CD4-positive, alpha-beta T cell treated with Interleukin-15 for 1 hour (primary cell): ENCODE results near the gene RNF113B.

Source experiments
- DNase-seq: peaks from one replicate; pipeline ENCODE4 v3.0.0-alpha.2; 2020

The RNF113B gene

DNA sequence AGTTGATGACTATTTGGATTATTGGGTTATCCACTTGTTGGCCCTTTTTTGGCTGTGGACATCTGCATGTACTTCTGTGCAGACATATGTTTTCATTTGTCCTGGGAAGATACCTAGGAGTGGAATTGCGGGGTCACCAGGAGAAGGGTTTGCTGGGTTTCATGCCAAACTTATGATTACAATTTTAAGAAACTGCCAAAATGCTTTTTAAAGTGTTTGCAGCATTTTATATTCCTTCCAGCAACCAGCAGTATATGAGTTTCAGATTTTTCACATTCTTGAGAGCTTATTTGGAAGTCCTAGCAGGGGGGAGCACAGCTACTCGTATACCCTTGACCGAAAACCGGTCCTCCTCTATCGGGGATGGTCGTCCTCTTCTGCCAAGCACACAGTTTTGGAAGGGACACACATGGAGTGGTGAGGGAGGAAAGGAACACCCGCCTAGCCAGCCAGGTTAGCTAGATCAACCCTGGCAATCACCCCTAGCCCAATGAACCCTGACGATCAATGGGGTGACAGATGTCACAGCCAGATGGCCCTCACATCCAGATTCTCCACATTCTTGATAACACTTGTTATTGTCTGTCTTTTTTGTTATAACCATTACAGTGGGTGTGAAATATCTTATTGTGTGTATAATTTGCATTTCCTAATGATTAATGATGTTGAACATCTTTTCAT is 26.7 kb upstream of the RNF113B start:
- DNase-seq: no peak

DNA sequence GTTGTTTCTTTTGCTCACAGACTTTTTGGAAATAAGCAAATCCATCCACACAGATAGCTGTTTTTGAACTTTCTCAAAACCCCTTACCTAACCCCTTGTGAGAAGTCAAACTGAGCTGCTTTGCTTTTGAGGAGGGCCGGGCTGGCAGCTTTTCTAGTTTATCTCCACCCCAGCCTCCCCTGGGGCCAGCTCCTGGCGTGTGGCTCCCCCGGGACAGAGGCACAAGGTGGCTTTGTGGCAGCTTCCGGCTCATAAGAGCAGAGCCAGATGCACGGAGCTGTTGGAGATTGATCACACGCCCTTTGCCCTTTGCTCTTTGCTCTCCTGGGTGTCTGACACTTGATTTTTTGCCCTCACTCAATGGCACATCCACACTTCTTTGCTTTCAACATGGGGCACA is 24.9 kb upstream of the RNF113B start:
- no peak for DNase-seq

DNA sequence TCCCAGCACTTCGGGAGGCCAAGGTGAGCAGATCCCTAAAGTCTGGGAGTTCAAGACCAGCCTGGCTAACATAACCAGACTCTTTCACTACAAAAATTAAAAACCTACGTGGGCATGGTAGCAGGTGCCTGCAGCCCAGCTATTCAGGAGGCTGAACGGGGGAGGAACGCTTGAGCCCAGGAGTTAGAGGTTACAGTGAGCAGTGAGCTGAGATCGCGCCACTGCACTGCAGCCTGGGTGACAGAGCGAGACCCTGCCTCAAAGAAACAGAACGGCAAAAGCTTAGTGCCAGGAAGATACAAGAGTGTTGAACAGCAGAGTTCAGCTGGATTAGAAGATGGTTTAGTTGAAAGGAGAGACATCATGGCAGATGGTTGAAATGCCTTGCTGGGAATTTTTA is 24.1 kb upstream of the RNF113B start:
- DNase-seq: no peak

DNA sequence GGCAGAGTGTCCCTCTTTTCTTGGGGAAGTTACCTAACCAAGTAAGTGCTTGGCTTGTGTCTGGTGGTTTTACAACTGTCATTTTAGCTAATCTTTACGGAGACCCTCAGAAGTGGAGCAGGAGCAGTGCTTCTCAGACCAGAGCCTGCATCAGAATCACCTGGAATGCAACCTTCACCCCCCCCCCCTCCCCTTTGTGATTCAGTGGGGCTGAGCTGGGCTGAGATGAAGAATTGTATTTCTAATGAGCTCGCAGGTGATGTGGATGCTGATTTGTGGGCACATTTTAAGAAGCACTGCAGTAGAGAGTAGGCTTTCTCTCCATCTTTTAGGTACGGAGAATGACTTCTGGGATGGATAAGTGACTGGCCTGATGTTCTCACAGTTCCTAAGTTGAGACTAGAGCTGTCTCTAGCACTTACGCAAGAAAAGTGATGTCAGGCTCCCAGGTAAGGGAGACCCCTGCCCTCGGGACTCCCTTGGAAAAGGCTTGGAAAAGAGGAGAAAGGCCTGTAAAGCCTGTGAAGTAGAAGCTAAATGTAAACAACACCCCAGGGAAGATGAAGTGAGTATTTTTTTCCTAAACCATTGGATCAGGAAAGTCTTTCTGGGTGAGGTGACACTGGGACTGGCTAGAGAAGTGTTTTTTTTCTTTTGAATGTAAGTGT is 23.3 kb upstream of the RNF113B start:
- no peak for DNase-seq

DNA sequence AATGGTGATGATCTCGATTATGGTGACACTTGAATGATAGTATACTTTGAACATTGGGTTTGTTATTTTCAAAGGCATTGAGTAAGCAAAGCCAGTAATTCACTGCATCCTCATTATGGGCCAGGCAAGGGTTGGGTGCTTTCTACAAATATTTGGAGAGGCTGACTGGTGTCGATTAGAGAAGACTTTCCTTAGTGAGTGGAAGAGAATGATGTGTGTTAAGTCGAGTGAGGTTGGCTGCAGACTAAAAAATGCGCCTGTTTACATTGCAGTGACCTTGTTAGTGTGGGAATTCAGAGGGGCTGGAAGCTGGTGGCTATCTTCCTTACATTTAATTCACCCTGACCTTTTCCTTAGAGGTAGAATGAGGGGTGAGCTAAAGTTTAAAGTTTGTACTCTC is 22.4 kb upstream of the RNF113B start:
- no peak for DNase-seq

DNA sequence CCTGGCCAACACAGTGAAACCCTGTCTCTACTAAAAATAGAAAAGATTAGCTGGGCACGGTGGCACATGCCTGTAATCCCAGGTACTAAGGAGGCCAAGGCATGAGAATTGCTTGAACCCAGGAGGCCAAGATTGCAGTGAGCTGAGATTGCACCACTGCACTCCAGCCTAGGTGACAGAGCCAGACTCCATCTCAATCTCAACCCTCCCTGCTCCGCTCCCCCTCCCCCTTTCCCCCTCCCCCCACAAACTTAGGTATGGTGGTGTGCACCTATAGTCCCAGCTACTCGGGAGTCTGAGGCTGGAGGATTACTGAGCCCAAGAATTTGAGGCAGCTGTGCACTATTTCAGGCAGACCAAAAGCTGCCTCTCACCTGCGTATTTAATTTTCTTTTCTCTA is 21.6 kb upstream of the RNF113B start:
- no peak for DNase-seq

DNA sequence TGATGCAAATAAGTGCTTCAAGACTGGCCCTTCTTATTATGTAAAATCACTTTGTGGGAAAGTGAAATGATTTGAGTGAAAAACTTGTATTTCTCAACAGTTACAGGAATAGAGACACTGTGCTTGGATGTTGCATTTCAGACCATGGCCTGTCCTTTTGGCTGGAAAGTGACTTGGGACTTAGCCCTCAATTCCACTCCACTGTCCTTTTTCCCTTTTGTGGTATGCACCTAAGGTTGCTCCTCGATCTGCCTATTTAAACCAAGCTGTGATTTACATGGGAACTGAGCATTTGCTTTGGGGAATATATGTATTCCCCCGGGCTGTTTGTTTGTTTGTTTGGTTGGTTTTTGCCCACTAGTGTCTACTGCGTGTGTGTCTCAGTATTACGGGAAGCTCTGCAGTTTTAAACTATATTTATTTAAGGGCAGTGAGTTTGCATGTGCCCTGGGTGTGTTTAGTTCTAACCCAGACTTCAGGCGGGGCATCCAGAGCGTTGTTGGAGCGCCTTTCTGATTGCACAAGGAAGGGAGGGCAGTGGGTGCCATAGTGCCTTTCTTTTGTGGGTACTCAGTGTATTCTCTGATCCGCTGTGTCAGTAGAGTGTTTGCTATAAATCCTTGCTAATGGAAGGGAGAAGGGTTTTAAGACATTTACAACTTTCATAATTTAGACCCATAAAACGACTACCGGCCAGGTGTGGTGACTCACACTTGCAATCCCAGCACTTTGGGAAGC is 18.2 kb upstream of the RNF113B start:
- no peak for DNase-seq

DNA sequence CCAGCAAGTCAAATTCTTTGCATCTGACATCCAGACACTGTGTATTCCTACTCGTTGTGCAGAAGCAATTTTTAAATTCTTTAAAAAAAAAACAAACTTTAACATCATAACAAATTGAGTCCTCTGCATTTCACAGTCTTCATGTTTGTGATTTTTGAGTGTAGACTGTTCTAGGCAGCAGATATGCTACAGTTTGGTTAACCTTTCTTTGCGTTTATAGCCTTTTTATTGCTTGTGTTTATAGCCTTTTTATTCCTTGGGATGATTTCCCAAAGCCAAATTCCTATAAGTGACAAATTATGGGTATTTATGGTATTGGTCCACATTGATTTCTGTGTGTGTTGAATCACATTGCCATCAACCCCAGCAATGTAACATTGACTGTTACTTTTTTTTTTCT is 14.9 kb upstream of the RNF113B start:
- no peak for DNase-seq

DNA sequence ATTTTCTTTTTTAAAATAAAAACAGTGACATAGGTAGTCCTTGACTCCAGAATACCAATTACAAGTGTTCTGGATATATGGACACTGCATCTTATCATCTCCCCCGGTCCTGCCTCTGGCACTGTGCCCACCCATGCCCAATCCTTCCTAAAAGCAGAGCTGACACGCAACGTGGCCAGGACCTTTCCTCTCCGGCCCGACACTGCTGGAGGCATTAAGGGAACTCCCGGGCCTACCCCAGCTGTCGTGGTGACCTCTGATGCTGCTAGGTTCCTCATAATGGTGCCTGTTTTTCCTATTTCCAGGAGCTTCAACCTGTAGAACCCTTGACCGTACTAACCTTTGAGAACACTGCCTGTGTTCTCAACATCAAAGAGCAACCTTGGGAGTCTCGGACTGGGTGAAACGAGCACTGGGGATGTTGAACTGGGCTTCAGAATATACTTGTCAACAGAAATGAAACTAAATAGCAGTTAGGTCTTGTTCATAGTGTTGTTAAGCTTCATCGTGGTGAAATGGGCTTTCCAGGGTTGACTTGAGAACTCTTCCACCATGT is 13.9 kb upstream of the RNF113B start:
- no peak for DNase-seq

DNA sequence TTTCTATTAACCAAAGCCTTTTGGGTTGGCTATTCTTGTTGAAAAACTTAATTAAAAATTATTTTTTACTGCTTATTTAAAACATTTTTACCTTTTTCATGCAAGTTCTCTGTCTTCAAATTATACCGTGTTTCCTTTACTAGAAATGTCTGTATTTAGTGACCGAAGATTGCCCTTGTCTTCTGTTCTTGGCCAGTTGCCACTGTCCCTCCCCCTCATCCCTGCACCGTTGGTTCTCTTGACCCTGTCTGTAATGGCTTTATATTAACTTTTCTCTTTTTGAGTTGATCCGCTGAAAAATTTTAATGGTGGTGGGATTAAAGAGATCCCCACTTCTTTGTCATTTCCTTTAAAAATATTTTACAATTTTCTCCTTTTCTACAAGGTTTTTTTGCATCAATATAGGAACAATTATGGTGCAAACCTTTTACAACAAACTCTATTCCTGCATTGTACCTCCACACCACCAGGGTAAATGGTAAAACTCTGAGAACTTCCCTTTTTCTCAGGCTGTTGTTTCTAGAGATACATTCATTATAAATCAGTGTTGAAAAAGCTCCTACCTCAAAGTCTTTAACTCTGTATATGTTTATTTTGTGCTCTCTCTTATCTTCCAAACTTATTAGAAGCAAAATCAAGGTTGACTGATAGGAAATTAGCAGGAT is 12.9 kb upstream of the RNF113B start:
- DNase-seq: no peak

DNA sequence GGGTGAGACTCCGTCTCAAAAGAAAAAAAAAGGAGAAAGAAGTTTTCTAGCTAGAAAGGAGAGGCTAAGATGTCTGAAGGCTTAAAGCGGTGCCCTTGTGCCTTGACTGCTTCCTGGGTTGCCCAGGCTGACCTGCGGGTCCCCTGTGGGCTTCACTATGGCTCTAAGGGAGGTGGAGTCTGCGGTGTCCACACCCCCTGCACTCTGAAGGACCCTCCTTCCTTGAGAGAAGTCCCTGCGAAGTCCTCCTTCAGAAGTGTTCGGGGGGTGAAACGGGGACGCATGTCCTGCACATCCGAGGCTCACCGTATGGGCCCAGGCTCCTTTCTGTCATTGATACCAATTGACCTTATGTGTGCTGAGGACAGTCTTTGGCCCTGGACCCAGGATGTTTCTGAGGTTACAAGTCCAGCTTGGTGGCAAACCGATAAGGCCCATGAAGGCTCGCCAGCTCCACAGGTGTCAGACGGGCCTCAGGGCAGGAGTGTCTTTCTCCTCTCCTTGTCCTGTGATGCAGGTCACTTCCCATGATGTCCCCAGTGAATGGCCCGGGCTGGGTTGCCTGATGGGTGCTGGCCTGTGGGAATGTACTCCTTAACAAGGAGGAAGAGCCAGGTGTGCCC is 11.6 kb upstream of the RNF113B start:
- no peak for DNase-seq

DNA sequence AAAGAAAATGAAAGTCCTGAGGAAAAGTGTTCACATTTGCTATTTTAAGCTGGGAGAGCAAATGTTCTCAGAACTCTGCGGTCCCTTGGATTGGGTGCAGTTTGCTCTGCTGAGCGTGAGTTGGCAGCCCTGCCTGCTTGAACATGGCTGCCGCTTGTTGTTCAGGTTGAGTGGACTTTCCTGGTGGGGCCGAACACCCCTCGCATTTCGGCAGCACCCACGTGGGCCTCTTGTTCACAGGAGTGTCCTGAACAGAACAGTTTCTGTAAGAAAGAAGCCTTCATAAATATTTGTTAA is 10.8 kb upstream of the RNF113B start:
- no peak for DNase-seq

DNA sequence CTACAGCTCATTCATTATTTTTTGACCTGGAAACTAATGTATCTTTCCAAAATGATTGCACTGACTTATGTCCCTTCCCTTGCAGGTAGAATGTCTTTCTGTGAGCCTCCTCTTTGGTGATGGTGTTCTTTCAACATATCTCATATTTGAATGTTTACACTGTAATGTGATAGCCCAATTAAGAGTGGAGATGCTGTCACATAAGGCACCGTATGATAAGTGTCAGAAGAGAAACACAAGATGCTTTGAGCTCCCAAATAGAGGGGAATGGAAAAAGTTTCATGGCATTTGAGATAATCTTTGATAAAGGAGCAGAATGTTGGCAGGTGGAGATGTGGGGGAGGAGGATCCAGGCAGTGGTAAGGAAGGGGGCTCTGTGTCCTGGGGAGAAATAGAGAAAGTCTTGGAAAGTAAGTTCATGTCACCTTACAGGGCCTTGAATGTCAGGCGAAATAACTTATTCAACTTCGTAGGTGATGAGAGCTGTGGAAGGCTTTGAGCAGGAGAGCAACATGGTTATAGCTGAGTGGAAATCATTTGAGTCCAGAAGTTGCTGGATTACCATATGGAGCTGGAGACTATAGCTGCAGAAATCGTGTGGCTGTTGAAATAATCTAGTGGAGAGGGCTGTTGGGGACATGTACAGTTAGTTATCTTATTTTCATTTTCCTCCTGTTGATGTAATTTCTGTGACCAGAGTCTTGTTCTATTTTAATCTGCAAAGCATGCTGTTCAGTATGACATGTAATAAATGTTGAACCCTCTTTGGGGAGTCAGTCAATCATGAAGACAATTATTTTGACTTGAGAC is 10.3 kb upstream of the RNF113B start:
- no peak for DNase-seq

DNA sequence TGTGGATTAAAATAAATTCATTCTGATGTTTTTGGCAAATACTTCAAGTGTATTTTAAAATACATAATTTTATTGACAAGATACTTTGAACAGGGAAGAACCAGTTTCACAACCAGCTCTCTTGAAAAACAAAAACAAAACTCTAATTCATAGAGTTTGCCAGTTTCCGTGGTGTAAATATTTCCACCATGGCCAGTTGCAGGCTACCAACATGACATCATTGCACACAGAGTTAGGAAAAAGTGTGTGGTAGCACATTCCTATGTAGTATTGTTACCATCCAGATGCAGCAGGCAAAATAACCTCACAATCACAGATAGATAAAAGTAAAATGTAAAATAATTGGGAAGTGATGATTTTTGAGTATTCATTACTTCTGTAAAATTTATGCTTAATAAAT is 7.7 kb upstream of the RNF113B start:
- no peak for DNase-seq

DNA sequence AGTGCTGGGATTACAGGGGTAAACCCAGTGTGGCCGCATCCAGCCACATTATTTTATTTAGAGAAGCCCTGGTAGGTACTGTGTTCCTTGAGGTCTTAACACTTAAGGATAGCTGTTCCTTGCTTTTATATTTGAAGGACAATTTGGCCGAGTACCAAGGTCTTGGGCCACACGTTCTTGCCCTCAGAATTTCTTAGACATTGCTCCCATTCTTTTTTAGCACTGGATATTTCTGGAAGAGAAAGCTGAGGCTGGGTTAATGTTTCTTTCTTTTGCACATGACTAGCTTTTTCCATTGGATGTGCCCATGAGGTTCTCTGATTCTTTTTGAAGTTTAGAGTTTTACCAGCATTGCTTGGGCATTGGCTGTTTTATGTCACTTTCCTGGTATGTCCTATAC is 5.5 kb upstream of the RNF113B start:
- DNase-seq: no peak

DNA sequence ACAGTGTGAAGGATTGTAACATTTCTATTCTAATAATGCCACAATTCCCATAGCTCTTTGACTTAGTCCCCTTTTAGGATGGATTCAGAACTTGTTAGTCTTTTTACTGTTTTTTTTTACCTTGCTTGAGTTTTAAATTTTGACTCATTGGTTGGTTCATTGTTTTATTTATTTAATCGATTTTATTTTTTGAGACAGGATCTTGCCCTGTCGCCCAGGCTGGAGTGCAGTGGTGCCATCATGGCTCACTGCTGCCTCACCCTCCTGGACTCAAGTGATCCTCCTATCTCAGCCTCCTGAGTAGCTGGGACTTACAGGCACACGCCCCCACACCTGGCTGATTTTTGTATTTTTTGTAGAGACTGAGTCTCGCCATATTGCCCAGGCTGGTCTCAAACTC is 5.1 kb upstream of the RNF113B start:
- no peak for DNase-seq

DNA sequence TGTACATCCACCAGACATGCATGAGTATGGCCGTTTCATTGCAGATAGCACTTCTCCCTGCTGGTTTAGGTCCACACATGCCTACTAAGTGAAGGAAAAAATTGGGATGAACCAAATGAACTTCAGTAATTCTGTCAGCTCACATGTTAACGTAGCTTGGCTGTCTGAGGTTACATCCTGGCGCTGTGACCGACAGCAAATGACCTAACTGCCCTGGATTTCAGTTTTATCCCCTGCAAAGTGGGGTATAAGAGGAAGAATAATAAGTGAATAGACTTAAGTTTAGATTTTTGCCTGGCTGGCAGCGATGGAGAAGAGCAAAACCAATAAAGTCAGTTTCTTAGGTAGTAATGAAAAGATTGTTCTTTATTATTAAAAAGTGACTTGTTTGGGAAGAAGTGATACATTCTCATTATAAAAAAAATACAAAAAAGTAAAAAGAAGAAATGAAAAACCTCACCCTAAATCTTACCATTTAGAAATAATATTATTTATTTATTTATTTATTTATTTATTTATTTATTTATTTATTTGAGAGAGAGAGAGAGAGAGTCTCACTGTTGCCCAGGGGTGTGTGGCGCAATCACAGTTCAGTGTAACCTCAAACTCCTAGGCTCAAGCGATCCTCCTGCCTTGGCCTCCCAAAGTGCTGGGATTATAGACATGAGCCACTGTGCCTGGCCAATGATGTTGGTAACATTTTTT is 4.2 kb upstream of the RNF113B start:
- no peak for DNase-seq

DNA sequence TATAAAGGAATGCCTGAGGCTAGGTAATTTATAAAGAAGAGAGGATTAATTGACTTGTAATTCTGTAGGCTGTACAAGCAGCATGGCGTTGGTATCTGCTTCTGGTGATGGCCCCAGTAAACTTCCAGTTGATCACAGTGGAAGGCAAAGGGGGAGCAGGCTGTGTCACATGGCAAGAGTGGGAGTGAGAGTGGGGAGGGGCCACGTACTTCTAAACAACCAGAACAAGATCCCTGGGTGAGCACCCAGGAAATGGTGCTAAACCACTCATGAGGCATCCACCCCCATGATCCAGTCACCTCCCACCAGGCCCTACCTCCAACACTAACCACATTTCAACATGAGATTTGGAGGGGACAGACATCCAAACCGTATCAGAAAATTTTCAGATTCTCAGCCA is 3.0 kb upstream of the RNF113B start:
- no peak for DNase-seq

DNA sequence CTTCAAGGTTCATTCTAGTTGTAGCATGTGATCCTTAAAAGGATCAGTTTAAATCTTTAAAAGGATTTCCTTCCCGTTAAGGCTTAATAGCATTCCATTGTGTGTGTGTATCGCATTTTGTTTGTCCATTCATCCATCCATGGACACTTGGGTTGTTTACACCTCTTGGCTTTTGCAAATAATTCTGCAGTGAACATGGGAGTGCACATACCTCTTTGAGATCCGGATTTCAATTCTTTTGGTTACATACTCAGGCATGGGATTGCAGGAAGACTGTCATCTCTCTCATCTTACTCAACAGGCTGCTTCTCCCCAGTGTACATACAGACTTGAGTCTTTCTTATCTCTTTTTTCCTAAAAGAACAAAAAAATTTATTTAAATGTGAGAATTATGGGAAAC is 1.2 kb downstream of the RNF113B start:
- DNase-seq: no peak

DNA sequence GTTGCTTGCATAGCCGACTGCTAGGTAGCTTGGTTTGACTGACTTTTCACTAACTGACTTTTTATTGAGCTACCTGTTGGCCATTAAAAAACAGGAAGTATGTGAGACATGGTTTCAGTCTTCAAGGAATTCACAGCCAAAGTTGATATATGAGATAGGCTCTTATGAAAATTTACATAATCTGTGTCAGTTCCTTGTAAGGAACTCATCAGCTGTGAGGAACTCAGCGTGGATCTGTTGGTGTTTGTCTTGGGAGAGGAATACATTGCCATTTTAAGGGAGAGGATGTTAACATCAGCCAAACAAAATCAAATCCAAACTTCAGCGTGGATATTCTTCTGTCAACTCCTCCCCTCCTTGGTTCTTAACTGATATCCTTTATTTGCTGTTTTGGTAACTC is 2.0 kb downstream of the RNF113B start:
- no peak for DNase-seq

DNA sequence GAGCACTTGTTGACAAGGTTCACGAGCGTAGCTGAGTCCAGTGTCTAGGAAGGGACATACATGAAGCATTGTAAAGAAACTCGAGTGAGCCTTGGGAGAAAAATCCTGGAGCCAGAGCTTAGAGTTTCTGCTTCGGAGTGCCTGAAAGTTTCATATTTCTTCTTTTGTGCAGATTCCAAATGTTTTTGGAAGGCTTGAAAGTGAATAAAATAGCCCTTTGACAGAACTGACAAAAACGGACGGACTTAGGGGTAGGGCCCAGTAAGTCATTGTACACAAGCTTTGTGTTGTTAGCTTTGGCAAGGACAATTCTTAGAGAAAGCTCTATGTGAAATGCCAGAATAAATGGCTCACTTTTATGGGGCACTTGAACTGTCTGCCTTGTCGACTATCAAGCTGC is 2.8 kb downstream of the RNF113B start:
- no peak for DNase-seq
